Parathyroid adenoma (tissue), 2 donors: ENCODE measurements around the gene FOXN3.

Experiments
- H2AFZ ChIP-seq: fragments of 300-600 bp; sonication (generic); one replicate; pipeline ENCODE4 v1.7.0; 2017; ENCODE audit warnings: antibody characterized with exemption, mild to moderate bottlenecking
- H3K27ac ChIP-seq: fragments of 300-600 bp; sonication (generic); one replicate; pipeline ENCODE4 v1.7.0; 2017
- H3K27me3 ChIP-seq: fragments of 300-600 bp; sonication (generic); one replicate; pipeline ENCODE4 v1.7.0; 2017; ENCODE audit warnings: low read length; ENCODE audit not compliant: control insufficient read depth, insufficient read depth
- H3K36me3 ChIP-seq: fragments of 300-600 bp; sonication (generic); one replicate; pipeline ENCODE4 v1.7.0; 2017; ENCODE audit warnings: low read length; ENCODE audit not compliant: control insufficient read depth, insufficient read depth
- H3K4me1 ChIP-seq: fragments of 300-600 bp; sonication (generic); one replicate; pipeline ENCODE4 v1.7.0; 2017; ENCODE audit warnings: control low read depth
- H3K4me2 ChIP-seq: fragments of 300-600 bp; sonication (generic); one replicate; pipeline ENCODE4 v1.7.0; 2017; ENCODE audit warnings: low read length
- H3K4me3 ChIP-seq: fragments of 300-600 bp; sonication (generic); one replicate; pipeline ENCODE4 v1.7.0; 2017; ENCODE audit warnings: low read depth, low read length
- H3K79me2 ChIP-seq: fragments of 300-600 bp; sonication (generic); one replicate; pipeline ENCODE4 v1.7.0; 2017; ENCODE audit warnings: control low read depth
- H3K9ac ChIP-seq: fragments of 300-600 bp; sonication (generic); one replicate; pipeline ENCODE4 v1.7.0; 2017; ENCODE audit warnings: mild to moderate bottlenecking
- H3K9me3 ChIP-seq: fragments of 300-600 bp; sonication (generic); one replicate; pipeline ENCODE4 v1.7.0; 2017; ENCODE audit warnings: low read length; ENCODE audit not compliant: control insufficient read depth
- TF ChIP-seq, protein P1 (sequence below): fragments of 300-600 bp; sonication (generic); IDR thresholded peaks from one replicate; pipeline ENCODE4 v1.7.0; 2017; ENCODE audit warnings: antibody characterized with exemption, mild to moderate bottlenecking
- donor health status: primary hyperparathyroidism.

FOXN3 gene

DNA sequence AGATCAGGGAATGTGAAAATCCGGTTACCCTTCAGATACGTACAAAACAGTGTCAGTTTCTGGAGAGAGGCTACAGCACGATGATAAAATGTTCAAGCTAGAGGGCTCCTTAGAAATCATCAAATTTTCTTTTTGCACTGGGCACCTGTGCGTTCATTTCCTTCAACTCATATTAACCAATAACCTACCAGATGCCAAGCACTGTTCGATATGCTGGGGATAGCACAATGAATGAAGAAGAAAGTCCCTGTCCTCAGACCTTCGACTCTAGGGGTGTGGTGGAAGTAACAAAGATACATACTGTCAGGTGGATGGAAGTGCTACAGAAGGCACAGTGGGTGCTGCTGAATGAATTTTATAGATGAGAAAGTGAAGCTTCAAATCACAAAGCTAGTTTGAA is 172.3 kb downstream of the FOXN3 start:
- H3K4me2 ChIP-seq: no peak overlapping the region
- no peak overlapping the region for H3K27ac ChIP-seq
- no peak overlapping the region for H3K9ac ChIP-seq
- H3K9me3 ChIP-seq: no peaks in the 10 kb centered on the region
- no peak overlapping the region for H3K4me3 ChIP-seq
- no peaks in the 10 kb centered on the region for H3K27me3 ChIP-seq
- no peak overlapping the region for H2AFZ ChIP-seq
- no peaks in the 10 kb centered on the region for H3K36me3 ChIP-seq
- peaks cover 18% of the 10 kb centered on the region for H3K4me1 ChIP-seq
- TF ChIP-seq, protein P1, sequence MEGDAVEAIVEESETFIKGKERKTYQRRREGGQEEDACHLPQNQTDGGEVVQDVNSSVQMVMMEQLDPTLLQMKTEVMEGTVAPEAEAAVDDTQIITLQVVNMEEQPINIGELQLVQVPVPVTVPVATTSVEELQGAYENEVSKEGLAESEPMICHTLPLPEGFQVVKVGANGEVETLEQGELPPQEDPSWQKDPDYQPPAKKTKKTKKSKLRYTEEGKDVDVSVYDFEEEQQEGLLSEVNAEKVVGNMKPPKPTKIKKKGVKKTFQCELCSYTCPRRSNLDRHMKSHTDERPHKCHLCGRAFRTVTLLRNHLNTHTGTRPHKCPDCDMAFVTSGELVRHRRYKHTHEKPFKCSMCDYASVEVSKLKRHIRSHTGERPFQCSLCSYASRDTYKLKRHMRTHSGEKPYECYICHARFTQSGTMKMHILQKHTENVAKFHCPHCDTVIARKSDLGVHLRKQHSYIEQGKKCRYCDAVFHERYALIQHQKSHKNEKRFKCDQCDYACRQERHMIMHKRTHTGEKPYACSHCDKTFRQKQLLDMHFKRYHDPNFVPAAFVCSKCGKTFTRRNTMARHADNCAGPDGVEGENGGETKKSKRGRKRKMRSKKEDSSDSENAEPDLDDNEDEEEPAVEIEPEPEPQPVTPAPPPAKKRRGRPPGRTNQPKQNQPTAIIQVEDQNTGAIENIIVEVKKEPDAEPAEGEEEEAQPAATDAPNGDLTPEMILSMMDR: no peak
- H3K79me2 ChIP-seq: peaks cover 17% of the 10 kb centered on the region

DNA sequence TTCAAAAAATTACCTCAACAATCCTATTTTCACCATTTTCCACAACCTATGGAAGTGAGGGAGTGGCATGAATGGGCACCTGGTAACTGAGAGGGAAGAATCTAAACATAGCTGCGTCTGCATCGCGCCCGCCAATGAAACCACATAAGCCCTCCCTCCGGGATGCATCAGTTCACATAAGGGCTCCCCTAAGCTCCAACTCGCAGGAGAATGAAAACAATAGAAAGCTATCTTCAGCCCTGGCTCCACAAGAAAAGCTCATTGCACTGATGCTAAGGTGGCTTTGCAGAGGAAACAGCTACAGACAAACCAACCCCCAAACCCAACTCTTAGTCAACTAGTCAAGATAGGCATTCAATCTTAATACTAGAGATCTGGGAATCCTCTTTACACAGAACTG is 173.3 kb downstream of the FOXN3 start:
- TF ChIP-seq, protein P1: no peak
- Histone ChIP-seq H3K4me1 (peaks cover 18% of the 10 kb centered on the region), H3K27me3 (no peaks in the 10 kb centered on the region), H3K9ac (no peak overlapping the region), H3K36me3 (no peaks in the 10 kb centered on the region), H3K79me2 (peaks cover 15% of the 10 kb centered on the region), H3K27ac (peak overlapping the region; percentile 61), H3K9me3 (no peaks in the 10 kb centered on the region), H3K4me2 (peak overlapping the region; percentile 50), H2AFZ (no peak overlapping the region), H3K4me3 (no peak overlapping the region)

DNA sequence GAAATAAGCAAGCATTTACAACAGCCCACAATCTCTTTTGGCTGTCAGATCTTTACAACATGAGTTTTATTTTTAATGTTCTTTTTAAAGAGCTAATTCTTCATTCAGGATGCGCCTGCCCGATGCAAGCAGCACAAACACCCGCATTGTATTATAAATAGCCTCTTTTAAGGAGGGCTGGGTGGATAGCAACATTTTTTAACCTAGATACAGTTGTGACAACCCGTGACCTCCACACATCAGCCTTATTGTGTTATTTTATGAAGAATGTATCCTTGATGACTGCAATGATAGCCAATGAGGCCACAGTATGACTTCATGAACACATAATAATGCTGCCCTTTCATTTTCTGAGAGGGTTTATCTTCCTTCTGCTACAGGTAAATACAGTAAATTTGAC is 173.7 kb downstream of the FOXN3 start:
- Histone ChIP-seq H3K27me3 (no peaks in the 10 kb centered on the region), H3K4me2 (peak overlapping the region; percentile 50), H3K79me2 (peaks cover 17% of the 10 kb centered on the region), H3K4me3 (no peak overlapping the region), H3K27ac (peak overlapping the region; percentile 61), H3K9me3 (no peaks in the 10 kb centered on the region), H3K36me3 (no peaks in the 10 kb centered on the region), H3K4me1 (peaks cover 18% of the 10 kb centered on the region), H2AFZ (no peak overlapping the region), H3K9ac (no peak overlapping the region)
- TF ChIP-seq, protein P1: no peak

DNA sequence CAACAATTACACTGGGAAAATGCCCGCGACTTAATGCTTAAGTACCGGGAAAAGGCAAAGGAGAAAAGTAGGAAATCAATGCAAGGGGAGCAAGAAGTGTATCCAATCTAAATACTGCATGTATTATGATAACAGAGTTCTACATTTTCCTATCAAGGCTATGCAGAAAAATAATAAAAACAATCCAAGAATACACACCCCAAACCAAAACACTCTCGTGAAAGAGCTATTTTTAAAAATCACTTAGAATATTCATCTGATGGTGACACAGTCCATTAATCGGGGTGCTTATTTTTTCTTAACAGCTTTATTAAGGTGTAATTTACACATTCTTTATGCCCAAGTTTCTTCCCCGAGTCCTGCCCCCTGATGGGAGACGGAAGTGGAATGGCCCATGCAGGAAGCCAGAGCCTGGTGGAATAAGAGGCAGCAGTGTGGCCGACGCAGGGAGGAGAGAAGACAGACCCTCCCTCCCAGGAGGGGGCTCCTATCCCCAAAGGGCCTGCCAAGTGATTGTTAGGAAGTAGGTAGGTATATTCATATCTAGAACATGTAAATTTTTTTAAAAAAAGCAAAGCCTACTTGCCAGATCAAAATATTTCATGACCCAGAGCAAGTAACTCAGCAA is 174.3 kb downstream of the FOXN3 start:
- H3K27ac ChIP-seq: peak overlapping the region; percentile 61
- H3K4me1 ChIP-seq: peaks cover 18% of the 10 kb centered on the region
- H3K36me3 ChIP-seq: no peaks in the 10 kb centered on the region
- no peak overlapping the region for H3K4me3 ChIP-seq
- H3K9ac ChIP-seq: no peak overlapping the region
- H3K9me3 ChIP-seq: no peaks in the 10 kb centered on the region
- peak overlapping the region; percentile 50 for H3K4me2 ChIP-seq
- peaks cover 20% of the 10 kb centered on the region for H3K79me2 ChIP-seq
- TF ChIP-seq, protein P1: no peak
- no peak overlapping the region for H2AFZ ChIP-seq
- no peaks in the 10 kb centered on the region for H3K27me3 ChIP-seq
